GM19328 (cell line): ENCODE measurements around the gene SAC3D1.
"Not testable (repeated sequence)": the region's sequence is repeated elsewhere in the genome, so short reads cannot be mapped to it uniquely, and the experiment has no call there.

Experiments used
- ATAC-seq: cut with Tn5 transposase; IDR thresholded peaks from one replicate; pipeline ENCODE4 v1.9.1; 2021; ENCODE audit warnings: mild to moderate bottlenecking, moderate library complexity; ENCODE audit not compliant: unreplicated experiment

Gene SAC3D1

GRCh38 chr11:65040847-65041622, at the start of gene SAC3D1:
Gene SAC3D1 (plus strand): TSS chr11:65041210. CDS start chr11:65041293, 83 bp downstream.
- peak; percentile 79 for ATAC-seq

- no peak for ATAC-seq
Measured at GRCh38 chr11:64994318-64994717, 46.7 kb upstream of the SAC3D1 start.

- no peak for ATAC-seq
Measured at GRCh38 chr11:64996327-64996709, 44.7 kb upstream of the SAC3D1 start.

- ATAC-seq, result no peak
Measured at GRCh38 chr11:64996710-64997380, 44.2 kb upstream of the SAC3D1 start, which contains the start of gene BATF2. Gene BATF2 (minus strand): TSS chr11:64996971. CDS start chr11:64996914, 57 bp downstream.

- ATAC-seq, result no peak
Measured at GRCh38 chr11:64998141-64998540, 42.9 kb upstream of the SAC3D1 start.

- no peak for ATAC-seq
Measured at GRCh38 chr11:64998690-64999431, 42.1 kb upstream of the SAC3D1 start.

- ATAC-seq, result no peak
Measured at GRCh38 chr11:64999478-64999877, 41.5 kb upstream of the SAC3D1 start.

GRCh38 chr11:65002706-65003105, 38.3 kb upstream of the SAC3D1 start:
- ATAC-seq, result no peak

- no peak for ATAC-seq
Measured at GRCh38 chr11:65003282-65003681, 37.7 kb upstream of the SAC3D1 start.

GRCh38 chr11:65003968-65004367, 37.0 kb upstream of the SAC3D1 start:
- ATAC-seq, result not testable (repeated sequence)

GRCh38 chr11:65008016-65008415, 33.0 kb upstream of the SAC3D1 start:
- ATAC-seq, result no peak

- no peak for ATAC-seq
Measured at GRCh38 chr11:65008873-65009272, 32.1 kb upstream of the SAC3D1 start.

- ATAC-seq, result peak; percentile 55
Measured at GRCh38 chr11:65013130-65013887, 27.7 kb upstream of the SAC3D1 start.

- peak; percentile 72 for ATAC-seq
Measured at GRCh38 chr11:65013888-65014725, 26.9 kb upstream of the SAC3D1 start, which contains the start of gene ARL2. Gene ARL2 (plus strand): TSS chr11:65014160. CDS start chr11:65014208, 48 bp downstream.

- ATAC-seq, result no peak
Measured at GRCh38 chr11:65014726-65015227, 26.2 kb upstream of the SAC3D1 start.

GRCh38 chr11:65016705-65017104, 24.3 kb upstream of the SAC3D1 start:
- no peak for ATAC-seq

GRCh38 chr11:65017937-65018336, 23.1 kb upstream of the SAC3D1 start:
- ATAC-seq, result no peak

- ATAC-seq, result no peak
Measured at GRCh38 chr11:65019824-65020223, 21.2 kb upstream of the SAC3D1 start.

GRCh38 chr11:65021003-65021402, 20.0 kb upstream of the SAC3D1 start:
- ATAC-seq, result no peak

GRCh38 chr11:65021509-65021908, 19.5 kb upstream of the SAC3D1 start:
- ATAC-seq, result no peak
